Tibial nerve (tissue), 4 donors: ENCODE data around the gene NPSR1.

Experiments
- CTCF ChIP-seq, 5 experiments: fragments of 200-600 bp in 3 of 5; fragments of 450-650 bp in 2 of 5; sonication (generic) in 3 of 5; IDR thresholded peaks; one replicate each; pipeline ENCODE4 v1.5.1; 2016 to 2019; ENCODE audit warnings: antibody characterized with exemption in 5 of 5, mild to moderate bottlenecking in 3 of 5, moderate library complexity in 2 of 5
- EP300 ChIP-seq, 2 donors: sonication (generic); formaldehyde crosslinking; IDR thresholded peaks; one replicate each; pipeline ENCODE4 v1.6.1; 2017; ENCODE audit warnings: antibody characterized with exemption in 2 of 2, mild to moderate bottlenecking in 1 of 2
- POLR2A ChIP-seq, 2 donors: fragments of 450-650 bp; IDR thresholded peaks; one replicate each; pipeline ENCODE4 v1.6.1; 2017; ENCODE audit warnings: antibody characterized with exemption in 2 of 2, mild to moderate bottlenecking in 2 of 2, moderate library complexity in 2 of 2

- no peak for TF ChIP-seq CTCF (IDR thresholded peaks at IDR 0.05)
- no peak for TF ChIP-seq EP300 (IDR thresholded peaks at IDR 0.05)
- TF ChIP-seq POLR2A (IDR thresholded peaks at IDR 0.05), result no peak
Observed at GRCh38 chr7:34837316-34837715, 179.3 kb downstream of the NPSR1 start.
